Activated CD4-positive, alpha-beta memory T cell treated with anti-CD3 and anti-CD28 coated beads for 36 hours (primary cell): ENCODE results near the gene IFT27. TPM values are rescaled to one million over a fixed set of nuclear protein-coding genes. Genes with fewer than 3 reads are reported as not detected.

Experiments used
- CTCF ChIA-PET: fragments of 350-600 bp; sonication (Branson Sonifier 250); formaldehyde crosslinking; loops from one replicate; lab custom pipeline; 2021; ENCODE audit warnings: antibody characterized with exemption, inconsistent platforms; lab: Charles Lee
- POLR2A ChIA-PET: fragments of 350-600 bp; sonication (Branson Sonifier 250); formaldehyde crosslinking; loops from one replicate; lab custom pipeline; 2021; ENCODE audit warnings: antibody characterized with exemption; lab: Charles Lee
- DNase-seq: peaks from one replicate; pipeline ENCODE4 v3.0.0-alpha.2; 2020
- H3K27ac Mint-ChIP-seq: one replicate; pipeline ENCODE4 v1.8.0; 2021; ENCODE audit warnings: mixed read lengths
- H3K27me3 Mint-ChIP-seq: one replicate; pipeline ENCODE4 v1.8.0; 2021; ENCODE audit warnings: mixed read lengths
- H3K36me3 Mint-ChIP-seq: one replicate; pipeline ENCODE4 v1.8.0; 2021; ENCODE audit warnings: mixed read lengths
- H3K4me1 Mint-ChIP-seq: one replicate; pipeline ENCODE4 v1.8.0; 2021; ENCODE audit warnings: low read depth, mixed read lengths
- H3K4me3 Mint-ChIP-seq: one replicate; pipeline ENCODE4 v1.8.0; 2021; ENCODE audit warnings: mild to moderate bottlenecking, mixed read lengths
- H3K9me3 Mint-ChIP-seq: one replicate; pipeline ENCODE4 v1.8.0; 2021; ENCODE audit warnings: mixed read lengths
- intact Hi-C: fragments of 100-400 bp; cut with micrococcal nuclease; formaldehyde crosslinking; loops from one replicate; pipeline ENCODE4 v1.15.1; 2023
- total RNA-seq, 2 experiments: library from RNA; stranded (reverse); gene quantifications; one replicate each; pipeline ENCODE4 v1.2.3, GENCODE V29; 2021

The IFT27 gene, protein sequence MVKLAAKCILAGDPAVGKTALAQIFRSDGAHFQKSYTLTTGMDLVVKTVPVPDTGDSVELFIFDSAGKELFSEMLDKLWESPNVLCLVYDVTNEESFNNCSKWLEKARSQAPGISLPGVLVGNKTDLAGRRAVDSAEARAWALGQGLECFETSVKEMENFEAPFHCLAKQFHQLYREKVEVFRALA
- total RNA-seq = 10 to 100 TPM; 27.9 to 32.1 TPM

DNA sequence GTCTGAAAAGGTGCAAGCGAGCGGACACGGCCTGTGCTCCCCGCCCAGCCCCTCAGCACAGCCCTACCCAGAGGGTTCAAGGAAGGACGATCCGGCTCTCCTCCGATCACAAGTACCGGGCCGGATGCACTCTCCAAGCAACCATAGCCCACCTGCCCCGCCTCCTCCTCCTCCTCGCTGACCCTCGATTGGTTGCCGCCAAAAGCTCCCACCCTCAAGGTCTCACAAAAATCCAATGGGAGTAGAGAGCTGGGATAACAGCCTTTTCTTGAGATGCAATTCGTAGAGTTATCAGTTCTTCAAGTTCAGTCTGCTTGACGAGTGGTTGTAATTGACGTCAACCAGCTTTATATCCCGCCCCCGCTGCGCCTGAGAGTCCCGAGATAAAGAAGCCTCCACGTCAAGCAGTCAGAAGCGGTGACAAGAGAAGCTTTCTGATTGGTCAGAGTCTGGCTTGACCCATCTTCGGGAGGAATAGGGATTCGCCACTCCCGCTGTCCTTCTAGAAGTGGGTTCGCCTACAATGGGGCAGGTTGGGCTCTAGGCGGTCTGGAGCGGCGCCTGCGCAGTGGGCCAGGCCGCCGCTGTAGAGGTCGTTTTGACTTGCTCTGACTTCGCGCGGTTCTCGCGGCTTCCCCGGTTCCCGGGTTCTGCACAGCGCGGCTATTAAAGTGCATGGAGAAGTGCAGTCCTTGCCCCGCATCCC, at the start of gene IFT27:
IFT27 (minus strand) TSS at position 156 of the 706 bp plus-strand sequence. CDS start 412 bp downstream, outside the sequence.
- intact Hi-C loops = loop anchor here (1.0 to 5.0 kb wide), 4 partner anchors 80 to 346 kb away; partner anchors contain the start of gene EIF3D
- DNase-seq = peak; percentile 99
- peak within 1 kb of the TSS; percentile 90 for H3K27ac Mint-ChIP-seq
- H3K36me3 Mint-ChIP-seq = no peaks in the 10 kb centered on the region
- H3K4me3 Mint-ChIP-seq = peak within 1 kb of the TSS; percentile 84
- H3K27me3 Mint-ChIP-seq = no peaks in the 10 kb centered on the region
- POLR2A ChIA-PET = interaction anchor here (0.6 to 2.0 kb wide), 8 partner anchors 11 to 422 kb away, joined by 3 to 8 read pairs (median 4); partner anchors contain the start of genes EIF3D, NCF4 and TST
- H3K9me3 Mint-ChIP-seq = no peaks in the 10 kb centered on the region
- peaks cover 30% of the 10 kb centered on the region for H3K4me1 Mint-ChIP-seq
- CTCF ChIA-PET = interaction anchor here (0.6 to 3.6 kb wide), 17 partner anchors 11 to 832 kb away, joined by 3 to 25 read pairs (median 4); partner anchors contain the start of gene GGA1

DNA sequence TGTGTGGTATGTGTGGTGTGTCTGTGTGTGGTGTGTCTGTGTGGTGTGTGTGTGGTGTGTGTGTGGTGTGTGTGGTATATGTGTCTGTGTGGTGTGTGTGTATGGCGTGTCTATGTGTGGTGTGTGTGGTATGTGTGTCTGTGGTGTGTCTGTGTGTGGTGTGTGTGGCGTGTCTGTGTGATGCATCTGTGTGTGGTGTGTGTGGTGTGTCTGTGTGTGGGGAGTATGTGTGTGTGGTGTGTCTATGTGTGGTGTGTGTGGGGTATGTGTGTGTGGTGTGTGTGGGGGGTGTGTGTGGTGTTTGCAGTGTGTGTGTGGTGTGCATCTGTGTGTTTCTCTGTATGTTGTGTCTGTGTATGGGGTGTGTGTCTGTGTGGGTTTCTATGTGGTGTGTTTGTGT, 48.7 kb upstream of the IFT27 start:
- ChIA-PET CTCF (no interaction called here), POLR2A (no interaction called here)
- no peak overlapping the region for H3K27ac Mint-ChIP-seq

DNA sequence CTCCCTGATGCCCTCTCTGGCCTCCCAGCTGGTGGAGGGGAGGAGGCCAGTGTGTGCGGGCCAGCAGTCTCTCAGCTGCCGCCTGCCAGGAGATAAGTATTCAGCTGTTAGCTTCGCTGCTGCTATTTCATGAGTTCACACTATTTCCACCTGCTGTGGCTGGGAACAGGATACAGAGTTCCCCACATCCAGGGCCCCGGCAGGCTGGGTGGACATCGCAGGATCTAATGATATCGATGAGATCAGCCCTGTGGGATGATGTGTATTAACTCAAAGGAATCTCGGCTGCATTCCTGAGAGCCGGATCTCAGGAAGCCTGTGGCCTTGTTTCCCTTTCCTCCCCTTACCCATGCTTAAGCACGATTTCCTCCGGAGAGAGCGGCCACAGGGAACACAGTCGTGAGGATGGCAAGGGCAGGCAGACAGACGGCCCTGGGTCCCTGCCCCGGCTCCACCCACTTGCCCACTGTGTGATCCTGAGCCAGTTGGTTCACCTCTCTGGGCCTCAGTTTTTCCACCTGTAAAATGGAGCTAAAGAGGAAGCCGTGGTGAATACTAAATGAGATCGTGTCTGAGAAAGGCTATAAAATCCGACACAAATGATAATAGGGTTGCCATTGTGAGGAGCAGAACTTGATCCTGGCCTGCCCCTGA, 47.4 kb upstream of the IFT27 start:
- DNase-seq = no peak
- intact Hi-C loops = no loop called here
- H3K36me3 Mint-ChIP-seq = no peaks in the 10 kb centered on the region
- peaks cover under 1% of the 10 kb centered on the region for H3K4me1 Mint-ChIP-seq
- ChIA-PET POLR2A (no interaction called here), CTCF (interaction anchor here (0.9 to 1.1 kb wide), 2 partner anchors 9 to 47 kb away, joined by 3 to 4 read pairs; partner anchors contain the start of gene IFT27)
- H3K4me3 Mint-ChIP-seq = no peak overlapping the region
- H3K9me3 Mint-ChIP-seq = no peaks in the 10 kb centered on the region
- no peak overlapping the region for H3K27ac Mint-ChIP-seq
- peaks cover 20% of the 10 kb centered on the region for H3K27me3 Mint-ChIP-seq

More for the DNA sequence above, 48.7 kb upstream of the IFT27 start:
- Mint-ChIP-seq H3K4me3 (no peak overlapping the region), H3K4me1 (peaks cover 10% of the 10 kb centered on the region), H3K9me3 (no peaks in the 10 kb centered on the region), H3K36me3 (no peaks in the 10 kb centered on the region), H3K27me3 (peaks cover 12% of the 10 kb centered on the region)
- intact Hi-C loops = no loop called here
- DNase-seq = no peak

DNA sequence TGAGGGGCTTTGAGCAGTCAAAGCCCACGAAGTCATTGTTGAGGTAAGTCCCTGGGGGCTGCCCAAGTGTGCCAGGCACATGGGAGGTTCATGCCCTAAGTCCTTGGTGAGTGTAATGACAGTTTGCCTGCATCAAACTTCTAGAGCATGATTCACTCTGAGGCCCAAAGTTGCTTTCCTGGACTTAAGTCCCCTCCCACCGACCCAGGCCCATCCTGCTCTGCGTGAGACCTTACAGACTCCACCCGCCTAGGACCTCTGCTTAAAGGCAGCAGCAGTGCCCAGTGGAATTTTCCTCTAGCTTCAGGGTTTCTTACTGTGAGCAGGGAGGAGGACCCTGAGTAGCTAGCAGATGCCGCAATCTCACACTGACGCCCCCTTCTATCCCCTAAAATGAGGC, 46.7 kb upstream of the IFT27 start:
- no peaks in the 10 kb centered on the region for H3K9me3 Mint-ChIP-seq
- H3K27me3 Mint-ChIP-seq = peaks cover 27% of the 10 kb centered on the region
- H3K27ac Mint-ChIP-seq = no peak overlapping the region
- peaks cover 1% of the 10 kb centered on the region for H3K4me1 Mint-ChIP-seq
- CTCF ChIA-PET = interaction anchor here (0.7 kb wide), 1 partner anchor 260 kb away, joined by 4 read pairs; no protein-coding TSS in a partner anchor
- intact Hi-C loops = no loop called here
- no peaks in the 10 kb centered on the region for H3K36me3 Mint-ChIP-seq
- no peak overlapping the region for H3K4me3 Mint-ChIP-seq
- POLR2A ChIA-PET = no interaction called here
- no peak for DNase-seq

DNA sequence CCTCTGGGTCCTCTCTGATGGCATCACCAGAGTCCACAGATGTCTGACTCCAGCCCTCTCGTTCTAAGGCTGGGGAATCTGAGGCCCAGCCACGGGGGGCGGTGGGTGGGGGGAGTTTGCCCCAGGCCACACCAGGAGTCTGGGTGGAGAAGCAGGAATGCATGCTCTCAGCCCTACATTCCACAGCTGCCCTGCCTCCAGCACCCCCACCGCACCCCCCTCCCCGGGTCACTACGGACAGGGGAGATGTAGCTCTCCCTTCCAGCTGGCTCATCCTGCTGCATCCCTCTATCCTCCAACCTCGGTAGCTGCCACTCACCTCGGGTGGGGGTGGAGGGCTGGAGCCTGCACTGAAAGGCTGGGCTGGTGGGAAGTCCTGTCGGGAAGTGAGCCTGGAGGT, 43.2 kb upstream of the IFT27 start:
- ChIA-PET POLR2A (no interaction called here), CTCF (no interaction called here)
- intact Hi-C loops = no loop called here
- Mint-ChIP-seq H3K27ac (no peak overlapping the region), H3K36me3 (no peaks in the 10 kb centered on the region), H3K9me3 (no peaks in the 10 kb centered on the region), H3K4me3 (no peak overlapping the region), H3K4me1 (peaks cover 5% of the 10 kb centered on the region), H3K27me3 (peaks cover 46% of the 10 kb centered on the region)
- DNase-seq = no peak

DNA sequence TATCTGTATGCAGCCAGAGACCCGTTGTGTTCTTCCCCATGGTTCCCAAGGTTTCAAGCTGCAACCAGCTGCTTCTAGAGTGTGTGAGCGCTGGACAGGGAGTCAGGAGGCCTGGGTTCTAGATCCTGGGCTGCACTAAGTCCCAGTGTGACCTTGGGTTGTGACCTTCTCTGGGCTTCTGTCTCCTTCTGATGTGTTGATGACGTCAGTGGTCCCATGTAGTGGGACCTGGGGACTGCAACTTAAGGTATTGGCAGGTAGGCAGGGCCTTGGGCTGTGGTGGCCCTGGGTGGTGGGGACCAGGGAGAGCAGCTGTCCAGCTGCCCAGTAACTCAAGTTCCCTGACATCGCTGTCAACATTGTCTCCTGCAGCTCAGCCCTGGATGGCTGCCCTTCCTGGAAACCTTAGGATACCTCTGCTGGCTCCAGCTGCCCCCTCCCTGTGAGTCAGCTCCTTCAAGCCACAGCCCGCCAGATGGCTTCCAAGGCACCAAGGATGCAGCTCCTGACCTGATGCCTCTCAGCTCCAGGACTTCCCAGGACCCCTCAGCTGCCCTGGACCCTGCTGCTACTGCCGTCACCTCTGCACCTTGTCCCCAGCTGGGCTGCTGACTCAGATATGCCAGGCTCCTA, 42.2 kb upstream of the IFT27 start:
- POLR2A ChIA-PET = no interaction called here
- H3K36me3 Mint-ChIP-seq = no peaks in the 10 kb centered on the region
- no peak for DNase-seq
- H3K9me3 Mint-ChIP-seq = no peaks in the 10 kb centered on the region
- H3K27me3 Mint-ChIP-seq = peaks cover 52% of the 10 kb centered on the region
- intact Hi-C loops = no loop called here
- no peak overlapping the region for H3K27ac Mint-ChIP-seq
- no peak overlapping the region for H3K4me3 Mint-ChIP-seq
- CTCF ChIA-PET = interaction anchor here (1.4 kb wide), 1 partner anchor 36 kb away, joined by 4 read pairs; no protein-coding TSS in a partner anchor
- peaks cover 5% of the 10 kb centered on the region for H3K4me1 Mint-ChIP-seq

DNA sequence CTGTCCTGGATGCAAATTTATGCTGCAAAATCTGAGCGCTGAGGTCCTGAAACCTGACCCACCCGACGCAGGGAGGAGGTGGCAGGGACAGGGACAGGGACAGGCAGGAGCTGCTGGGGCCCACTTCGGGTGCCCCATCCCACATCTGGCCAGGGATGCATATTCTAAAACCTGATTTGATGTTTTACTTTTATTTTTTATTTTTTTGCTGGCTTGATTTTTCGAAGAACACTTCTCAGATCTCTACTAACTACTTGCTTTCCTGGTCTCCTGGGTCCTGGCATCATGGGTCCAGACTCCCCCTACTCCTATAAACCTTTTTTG, 41.6 kb upstream of the IFT27 start:
- Mint-ChIP-seq H3K36me3 (no peaks in the 10 kb centered on the region), H3K27ac (no peak overlapping the region), H3K4me3 (no peak overlapping the region), H3K27me3 (peaks cover 52% of the 10 kb centered on the region), H3K9me3 (no peaks in the 10 kb centered on the region), H3K4me1 (peaks cover 5% of the 10 kb centered on the region)
- CTCF ChIA-PET = interaction anchor here (1.4 kb wide), 1 partner anchor 36 kb away, joined by 4 read pairs; no protein-coding TSS in a partner anchor
- POLR2A ChIA-PET = no interaction called here
- intact Hi-C loops = no loop called here
- DNase-seq = no peak

DNA sequence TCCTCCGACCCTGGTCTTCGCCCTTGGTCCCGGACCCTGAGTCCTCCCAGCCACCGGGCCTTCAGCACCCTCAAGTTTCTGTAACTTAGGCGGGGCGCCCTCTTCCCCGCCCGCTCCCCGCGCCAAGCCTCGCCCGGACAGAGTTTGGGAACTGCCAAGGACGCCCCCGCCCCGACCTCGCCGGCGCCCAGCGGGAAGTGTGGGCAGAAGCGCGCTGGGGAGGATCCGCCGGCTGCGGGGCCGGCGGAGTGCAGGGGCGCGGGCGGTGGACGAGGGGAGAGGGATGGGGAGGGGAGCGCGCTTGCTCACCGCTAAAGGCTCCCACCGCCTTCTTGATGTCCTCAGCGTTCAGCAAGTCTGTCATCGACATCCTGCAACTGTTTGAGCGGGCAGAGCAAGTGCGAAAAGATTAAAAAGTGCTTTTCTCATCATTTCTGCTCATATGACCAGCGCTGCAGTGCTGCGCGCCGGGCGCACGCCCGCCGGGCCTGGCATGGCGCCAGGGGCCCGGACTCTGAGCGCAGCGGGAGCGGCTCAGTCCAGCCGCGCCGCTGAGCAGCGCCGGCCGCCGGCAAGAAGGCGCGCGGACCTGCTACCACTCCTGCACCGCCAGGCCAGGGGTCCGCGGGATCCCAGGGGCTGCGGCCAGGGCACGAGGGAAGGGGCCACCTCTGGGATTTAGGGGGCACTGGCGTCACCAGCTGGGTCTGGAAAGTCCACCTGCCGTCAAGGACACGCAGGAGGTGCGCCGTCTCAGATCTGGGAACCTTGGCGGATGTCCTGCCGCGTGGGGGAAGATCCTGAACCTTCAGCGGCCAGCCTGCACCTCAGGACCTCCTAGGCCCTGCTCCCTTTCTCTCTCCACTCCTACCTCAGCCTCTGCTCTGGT, 41.0 kb upstream of the IFT27 start, which contains the start of gene PVALB:
PVALB (minus strand) TSS at position 400 of the 889 bp plus-strand sequence; CDS start at position 370, 30 bp downstream.
- H3K4me1 Mint-ChIP-seq = peaks cover 5% of the 10 kb centered on the region
- peaks cover 52% of the 10 kb centered on the region for H3K27me3 Mint-ChIP-seq
- H3K36me3 Mint-ChIP-seq = no peaks in the 10 kb centered on the region
- intact Hi-C loops = no loop called here
- H3K27ac Mint-ChIP-seq = no peak within 1 kb of the TSS
- DNase-seq = peak; percentile 24
- no peak within 1 kb of the TSS for H3K4me3 Mint-ChIP-seq
- H3K9me3 Mint-ChIP-seq = no peaks in the 10 kb centered on the region
- ChIA-PET CTCF (interaction anchor here (1.4 kb wide), 1 partner anchor 35 kb away, joined by 4 read pairs; no protein-coding TSS in a partner anchor), POLR2A (no interaction called here)

DNA sequence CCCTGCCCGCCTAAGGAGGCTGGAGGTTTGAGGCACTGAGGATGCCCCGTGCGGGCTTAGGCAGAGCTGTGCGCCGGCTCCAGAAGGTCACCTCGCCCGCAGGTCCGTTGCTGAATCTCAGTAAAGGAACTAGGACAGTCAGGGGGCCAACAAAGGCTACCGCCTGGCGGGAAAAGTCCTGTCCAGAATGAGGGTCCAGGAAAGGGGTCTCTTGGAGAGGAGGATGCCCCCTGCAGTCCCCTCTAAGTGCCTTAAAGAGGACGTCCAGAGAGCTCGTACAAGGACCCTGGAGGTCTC, 40.4 kb upstream of the IFT27 start:
- CTCF ChIA-PET = interaction anchor here (0.7 kb wide), 1 partner anchor 40 kb away, joined by 3 read pairs; no protein-coding TSS in a partner anchor
- H3K36me3 Mint-ChIP-seq = no peaks in the 10 kb centered on the region
- no peak overlapping the region for H3K27ac Mint-ChIP-seq

DNA sequence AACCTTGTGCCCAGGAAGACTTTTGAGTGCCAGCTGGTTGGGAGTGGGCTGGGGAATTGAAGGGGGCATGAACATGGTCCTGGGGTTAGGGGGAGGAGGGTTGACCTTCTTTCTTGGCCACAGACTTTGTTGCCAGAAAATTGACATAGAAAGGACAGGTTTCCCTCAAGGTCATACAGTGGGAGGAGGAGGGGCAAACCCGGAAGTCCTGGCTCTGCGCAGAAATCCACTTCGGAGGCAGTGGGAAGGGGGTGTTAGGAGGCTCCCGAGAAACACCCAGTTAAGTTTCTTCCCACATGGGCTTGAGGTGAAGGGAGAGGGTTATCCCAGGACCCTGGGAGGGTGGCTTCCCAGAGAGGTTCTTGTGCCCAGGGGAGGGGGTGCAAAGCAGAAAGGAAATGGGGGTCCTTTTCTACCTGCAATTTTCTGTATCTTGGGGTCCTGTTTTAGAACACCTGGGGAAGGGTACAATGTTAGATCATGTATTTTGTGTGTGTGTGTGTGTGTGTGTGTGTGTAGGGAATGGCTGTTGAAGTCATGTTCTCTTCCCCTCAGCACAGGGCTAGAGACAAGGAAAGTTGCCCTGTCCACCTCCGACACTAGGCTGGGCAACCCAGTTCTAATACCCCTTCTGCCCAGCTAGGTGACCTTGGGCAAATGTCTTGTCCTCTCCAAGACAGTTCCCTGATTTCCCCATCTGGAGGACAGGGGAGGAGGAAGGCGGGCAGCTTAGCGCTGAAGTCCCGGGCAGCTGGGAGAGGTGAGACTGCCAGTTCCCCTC, 39.8 kb upstream of the IFT27 start:
- Mint-ChIP-seq H3K27me3 (peaks cover 52% of the 10 kb centered on the region), H3K4me3 (no peak overlapping the region), H3K27ac (no peak overlapping the region), H3K9me3 (no peaks in the 10 kb centered on the region), H3K4me1 (peaks cover 5% of the 10 kb centered on the region), H3K36me3 (no peaks in the 10 kb centered on the region)
- POLR2A ChIA-PET = no interaction called here
- no peak for DNase-seq
- intact Hi-C loops = no loop called here
- CTCF ChIA-PET = interaction anchor here (0.7 kb wide), 1 partner anchor 41 kb away, joined by 3 read pairs; no protein-coding TSS in a partner anchor

More for the DNA sequence above, 40.4 kb upstream of the IFT27 start:
- H3K4me1 Mint-ChIP-seq = peaks cover 5% of the 10 kb centered on the region
- no peak overlapping the region for H3K4me3 Mint-ChIP-seq
- H3K27me3 Mint-ChIP-seq = peaks cover 52% of the 10 kb centered on the region
- intact Hi-C loops = no loop called here
- no peaks in the 10 kb centered on the region for H3K9me3 Mint-ChIP-seq
- DNase-seq = no peak
- POLR2A ChIA-PET = no interaction called here
